ENCODE data around the gene AGFG1.

GRCh38 chr2:227504700-227505099 is 32.7 kb downstream of the AGFG1 start:
- TF ChIP-seq, protein P1, sequence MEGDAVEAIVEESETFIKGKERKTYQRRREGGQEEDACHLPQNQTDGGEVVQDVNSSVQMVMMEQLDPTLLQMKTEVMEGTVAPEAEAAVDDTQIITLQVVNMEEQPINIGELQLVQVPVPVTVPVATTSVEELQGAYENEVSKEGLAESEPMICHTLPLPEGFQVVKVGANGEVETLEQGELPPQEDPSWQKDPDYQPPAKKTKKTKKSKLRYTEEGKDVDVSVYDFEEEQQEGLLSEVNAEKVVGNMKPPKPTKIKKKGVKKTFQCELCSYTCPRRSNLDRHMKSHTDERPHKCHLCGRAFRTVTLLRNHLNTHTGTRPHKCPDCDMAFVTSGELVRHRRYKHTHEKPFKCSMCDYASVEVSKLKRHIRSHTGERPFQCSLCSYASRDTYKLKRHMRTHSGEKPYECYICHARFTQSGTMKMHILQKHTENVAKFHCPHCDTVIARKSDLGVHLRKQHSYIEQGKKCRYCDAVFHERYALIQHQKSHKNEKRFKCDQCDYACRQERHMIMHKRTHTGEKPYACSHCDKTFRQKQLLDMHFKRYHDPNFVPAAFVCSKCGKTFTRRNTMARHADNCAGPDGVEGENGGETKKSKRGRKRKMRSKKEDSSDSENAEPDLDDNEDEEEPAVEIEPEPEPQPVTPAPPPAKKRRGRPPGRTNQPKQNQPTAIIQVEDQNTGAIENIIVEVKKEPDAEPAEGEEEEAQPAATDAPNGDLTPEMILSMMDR (IDR thresholded peaks at IDR 0.05; ENCODE audit: insufficient read depth, low read depth, low read length), result no peak
- TF ChIP-seq EZH2 (IDR thresholded peaks at IDR 0.05; ENCODE audit: insufficient read depth, low read length), result no peak

Measured in astrocyte (in vitro differentiated cells and primary cell).